ENCODE measurements around the gene NKD2.

The NKD2 gene

GRCh38 chr5:1088031-1088430 lies 79.4 kb downstream of the NKD2 start:
- no peak for DNase-seq (ENCODE audit: low read depth in 2 of 2)
